Osteocyte (in vitro differentiated cells): ENCODE results near the gene UGT3A1. TPM values are rescaled to one million over a fixed set of nuclear protein-coding genes. Genes with fewer than 3 reads are reported as not detected.

Experiments used
- DNase-seq: peaks from one replicate; pipeline ENCODE4 v3.0.0; 2021; ENCODE audit warnings: mixed read lengths; ENCODE audit not compliant: unreplicated experiment; ENCODE audit errors: extremely low spot score
- H3K27ac Mint-ChIP-seq: one replicate; pipeline ENCODE4 v1.8.0; 2021; ENCODE audit warnings: mild to moderate bottlenecking, mixed read lengths; ENCODE audit not compliant: unreplicated experiment
- H3K27me3 Mint-ChIP-seq: one replicate; pipeline ENCODE4 v1.8.0; 2021; ENCODE audit warnings: mixed read lengths; ENCODE audit not compliant: unreplicated experiment
- H3K36me3 Mint-ChIP-seq: one replicate; pipeline ENCODE4 v1.8.0; 2021; ENCODE audit warnings: mixed read lengths; ENCODE audit not compliant: unreplicated experiment
- H3K4me1 Mint-ChIP-seq: one replicate; pipeline ENCODE4 v1.8.0; 2021; ENCODE audit warnings: mixed read lengths; ENCODE audit not compliant: unreplicated experiment
- H3K4me3 Mint-ChIP-seq: one replicate; pipeline ENCODE4 v1.8.0; 2021; ENCODE audit warnings: mild to moderate bottlenecking, moderate library complexity, mixed read lengths; ENCODE audit not compliant: unreplicated experiment
- H3K9me3 Mint-ChIP-seq: one replicate; pipeline ENCODE4 v1.8.0; 2021; ENCODE audit warnings: mixed read lengths; ENCODE audit not compliant: unreplicated experiment
- CTCF ChIP-seq: fragments of 200-600 bp; sonication (generic); IDR thresholded peaks from 2 replicates; pipeline ENCODE4 v1.5.0; 2021; ENCODE audit warnings: antibody characterized with exemption, mild to moderate bottlenecking, moderate library complexity
- total RNA-seq: library from RNA; stranded (reverse); gene quantifications from 2 replicates; pipeline ENCODE4 v1.2.1, GENCODE V29; 2021

Gene UGT3A1
- total RNA-seq, 1 donor from 2014 or later = not detected

- Mint-ChIP-seq H3K4me1 (no peaks in the 10 kb centered on the region), H3K36me3 (no peaks in the 10 kb centered on the region), H3K27ac (no peak overlapping the region), H3K9me3 (no peaks in the 10 kb centered on the region), H3K4me3 (no peak overlapping the region), H3K27me3 (peaks cover 30% of the 10 kb centered on the region)
- no peak for DNase-seq
- TF ChIP-seq CTCF = no peak
Observed at GRCh38 chr5:35956429-35956828, 34.8 kb downstream of the UGT3A1 start.

GRCh38 chr5:35954175-35954574 lies 37.0 kb downstream of the UGT3A1 start:
- no peak for TF ChIP-seq CTCF
- Mint-ChIP-seq H3K9me3 (no peaks in the 10 kb centered on the region), H3K36me3 (no peaks in the 10 kb centered on the region), H3K27ac (no peak overlapping the region), H3K27me3 (peaks cover 30% of the 10 kb centered on the region), H3K4me1 (no peaks in the 10 kb centered on the region), H3K4me3 (no peak overlapping the region)
- DNase-seq = no peak

- no peak for TF ChIP-seq CTCF
- Mint-ChIP-seq H3K27ac (no peak overlapping the region), H3K36me3 (no peaks in the 10 kb centered on the region), H3K9me3 (no peaks in the 10 kb centered on the region), H3K27me3 (peaks cover 23% of the 10 kb centered on the region), H3K4me1 (no peaks in the 10 kb centered on the region), H3K4me3 (no peak overlapping the region)
- DNase-seq = no peak
Observed at GRCh38 chr5:35947085-35947484, 44.1 kb downstream of the UGT3A1 start.

- no peak overlapping the region for H3K27ac Mint-ChIP-seq
- DNase-seq = no peak
- H3K4me1 Mint-ChIP-seq = no peaks in the 10 kb centered on the region
- H3K27me3 Mint-ChIP-seq = peaks cover 25% of the 10 kb centered on the region
- H3K9me3 Mint-ChIP-seq = no peaks in the 10 kb centered on the region
- no peaks in the 10 kb centered on the region for H3K36me3 Mint-ChIP-seq
- H3K4me3 Mint-ChIP-seq = no peak overlapping the region
- TF ChIP-seq CTCF = peak; percentile 25
Observed at GRCh38 chr5:35939639-35940038, 51.6 kb downstream of the UGT3A1 start.

GRCh38 chr5:35938568-35939227 lies 52.5 kb downstream of the UGT3A1 start, which contains the start of gene CAPSL:
CAPSL (minus strand) TSS chr5:35938622; CDS start chr5:35921120, 17,502 bp downstream.
- Mint-ChIP-seq H3K4me3 (no peak within 1 kb of the TSS), H3K4me1 (no peaks in the 10 kb centered on the region), H3K9me3 (no peaks in the 10 kb centered on the region), H3K36me3 (no peaks in the 10 kb centered on the region), H3K27ac (no peak within 1 kb of the TSS), H3K27me3 (peaks cover 21% of the 10 kb centered on the region)
- no peak for TF ChIP-seq CTCF
- DNase-seq = no peak
